HG02870 (cell line): ENCODE measurements around the gene DMRTA1.
A peak's percentile ranks its signal among the peaks of the same experiment; 100 is the strongest.
"Not testable (repeated sequence)": the region's sequence is repeated elsewhere in the genome, so short reads cannot be mapped to it uniquely, and the experiment has no call there.

ENCODE experiments used
- ATAC-seq: cut with Tn5 transposase; IDR thresholded peaks from one replicate; pipeline ENCODE4 v1.9.1; 2021; ENCODE audit warnings: mild to moderate bottlenecking, moderate library complexity; ENCODE audit not compliant: unreplicated experiment

The DMRTA1 gene

DNA sequence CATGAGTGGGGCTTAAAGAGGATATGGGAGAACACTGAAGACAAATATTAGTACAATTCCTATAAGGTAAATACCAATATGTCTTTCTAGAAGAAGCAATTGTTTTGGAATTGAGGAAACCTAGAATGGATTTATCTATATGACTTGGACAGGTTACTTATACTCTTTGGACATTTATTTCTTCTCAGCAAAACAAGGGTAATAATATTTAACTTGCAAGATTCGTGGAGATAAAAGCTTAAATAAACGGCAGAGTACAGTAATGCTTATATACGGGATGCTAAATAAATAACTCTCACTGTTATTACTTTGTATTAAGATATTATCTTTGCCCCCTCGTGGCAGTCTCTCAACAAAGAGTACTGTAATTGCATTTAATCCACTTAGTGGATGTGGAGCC lies 8.6 kb downstream of the DMRTA1 start:
- no peak for ATAC-seq

DNA sequence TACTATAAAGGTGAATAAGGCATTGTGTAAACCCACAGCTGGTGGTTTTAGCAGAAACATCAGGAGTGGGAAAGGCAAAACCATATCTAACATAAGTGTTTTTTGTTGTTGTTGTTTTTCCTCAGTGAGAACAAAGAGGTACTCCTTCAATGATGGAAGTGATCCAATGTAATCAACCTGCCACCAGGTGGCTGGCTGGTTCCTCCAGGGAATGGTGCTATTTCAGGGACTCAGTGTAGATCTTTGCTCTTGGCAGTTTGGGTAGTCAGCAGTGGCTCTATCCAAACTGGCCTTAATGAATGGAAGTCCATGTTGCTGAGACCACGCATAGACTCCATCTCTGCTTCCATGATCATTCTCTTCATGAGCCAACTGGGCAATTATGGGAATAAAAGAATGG lies 10.8 kb downstream of the DMRTA1 start:
- no peak for ATAC-seq

DNA sequence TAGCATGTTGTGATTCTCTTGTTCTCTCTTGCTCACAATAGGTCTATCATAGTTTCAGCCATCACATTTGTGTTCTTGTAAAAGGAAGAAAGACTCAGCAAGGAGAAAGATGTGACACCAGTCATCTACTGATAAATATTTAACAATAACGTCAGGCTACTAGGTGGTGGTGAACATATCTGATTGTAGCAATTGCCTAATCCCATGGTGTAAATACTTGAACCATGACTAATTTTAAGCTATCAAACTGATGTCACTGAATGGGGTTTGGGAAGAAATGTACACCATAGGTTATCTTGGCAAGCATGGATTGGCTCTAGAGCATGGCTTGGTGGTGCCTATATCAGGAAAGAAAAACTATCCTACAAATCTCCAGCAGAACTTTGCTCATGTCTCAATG lies 16.6 kb downstream of the DMRTA1 start:
- ATAC-seq = no peak

DNA sequence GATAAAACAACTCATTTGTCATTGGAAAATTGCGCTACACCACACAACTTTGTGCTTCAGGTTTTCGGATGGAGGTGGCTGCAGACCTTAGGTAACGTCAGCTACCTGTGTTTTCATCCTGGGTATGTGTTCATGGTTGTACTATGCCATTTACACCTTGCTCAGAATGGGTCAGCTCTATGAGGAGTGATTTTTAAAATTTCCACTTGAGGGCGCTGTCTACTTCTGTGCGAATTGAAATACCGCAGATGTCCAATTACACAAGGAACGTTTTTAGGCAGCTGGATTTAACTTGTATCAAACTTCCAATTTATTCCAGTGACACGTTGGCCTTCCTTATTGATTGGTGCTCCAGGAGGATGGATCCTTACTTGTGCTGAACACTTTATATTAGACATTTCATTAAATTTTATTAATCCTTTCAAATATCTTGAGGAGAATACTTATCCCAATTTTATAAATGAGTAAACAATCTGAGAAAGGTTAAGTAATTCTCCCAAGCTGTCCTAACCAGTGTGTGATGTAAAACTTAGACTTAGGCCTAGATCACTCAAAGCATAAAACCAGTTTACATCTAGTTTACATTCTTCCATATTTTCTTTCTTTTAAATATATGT lies 23.4 kb downstream of the DMRTA1 start:
- ATAC-seq = peak; percentile 74

DNA sequence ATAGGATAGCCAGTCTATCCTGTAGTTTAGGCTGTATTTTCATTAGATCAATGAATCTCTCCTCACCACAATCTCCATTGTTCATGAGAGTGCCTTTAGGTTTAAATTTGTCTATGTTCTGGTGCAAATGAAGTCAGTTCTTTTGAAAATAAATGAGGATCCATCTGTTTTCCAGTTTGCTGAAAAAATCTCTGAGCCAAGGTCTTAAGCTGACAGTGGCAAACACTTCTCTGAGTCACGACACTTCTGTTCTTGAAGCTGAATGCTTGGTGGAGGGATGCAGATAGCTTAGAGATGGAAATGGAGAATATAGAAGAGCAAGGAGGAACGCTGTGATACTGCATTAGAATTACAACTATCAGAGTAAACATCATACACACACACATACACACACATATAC lies 34.9 kb downstream of the DMRTA1 start:
- ATAC-seq = no peak

DNA sequence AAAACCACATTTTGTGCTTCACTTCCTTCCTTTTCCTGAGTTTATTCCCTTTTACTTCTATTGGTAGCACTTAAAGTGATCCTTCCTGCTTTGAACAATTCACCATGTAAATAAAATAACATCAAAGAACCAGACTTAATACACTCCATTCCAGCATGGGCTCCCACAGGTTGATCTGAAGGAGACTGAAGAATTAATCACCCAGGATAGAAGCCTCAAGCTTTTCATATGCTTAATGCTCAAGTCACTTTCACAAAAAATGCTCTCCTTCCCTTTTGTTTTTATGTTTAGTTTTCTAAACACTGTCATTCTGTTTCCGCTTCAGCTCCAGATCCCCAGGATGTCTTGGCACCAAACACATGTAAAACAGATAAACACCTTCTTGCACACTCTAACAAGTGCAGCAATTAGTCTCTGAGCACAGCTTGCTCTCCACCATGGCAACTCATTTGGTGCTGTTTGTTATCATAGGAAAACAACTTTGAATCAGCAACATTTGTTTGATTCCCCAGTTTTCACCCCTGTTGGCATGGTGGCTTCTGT lies 37.0 kb downstream of the DMRTA1 start:
- ATAC-seq = no peak

DNA sequence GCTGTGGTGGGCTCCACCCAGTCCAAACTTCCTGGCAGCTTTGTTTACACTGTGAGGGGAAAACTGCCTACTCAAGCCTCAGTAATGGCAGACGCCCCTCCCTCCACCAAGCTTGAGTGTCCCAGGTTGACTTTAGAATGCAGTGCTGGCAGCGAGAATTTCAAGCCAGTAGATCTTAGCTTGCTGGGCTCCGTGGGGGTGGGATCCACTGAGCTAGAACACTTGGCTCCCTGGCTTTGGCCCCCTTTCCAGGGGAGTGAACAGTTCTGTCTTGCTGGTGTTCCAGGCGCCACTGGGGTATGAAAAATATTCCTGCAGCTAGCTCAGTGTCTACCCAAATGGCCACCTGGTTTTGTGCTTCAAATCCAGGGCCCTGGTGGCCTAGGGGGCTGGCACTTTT lies 49.6 kb downstream of the DMRTA1 start:
- ATAC-seq = not testable (repeated sequence)
